ENCODE measurements around the gene PPP2R5C.

PPP2R5C gene

GRCh38 chr14:101884089-101884933 lies 122.8 kb downstream of the PPP2R5C start:
- no peak for DNase-seq

- DNase-seq, result no peak
Measured at GRCh38 chr14:101884934-101885576, 123.5 kb downstream of the PPP2R5C start.

GRCh38 chr14:101887219-101887618 lies 125.7 kb downstream of the PPP2R5C start:
- no peak for DNase-seq

- no peak for DNase-seq
Measured at GRCh38 chr14:101888182-101888581, 126.7 kb downstream of the PPP2R5C start.

- no peak for DNase-seq
Measured at GRCh38 chr14:101889366-101889765, 127.9 kb downstream of the PPP2R5C start.

GRCh38 chr14:101889898-101890297 lies 128.4 kb downstream of the PPP2R5C start:
- peak in 1 of 56 donors; percentile 7 for DNase-seq

GRCh38 chr14:101891471-101891870 lies 130.0 kb downstream of the PPP2R5C start:
- no peak for DNase-seq

- DNase-seq, result no peak
Measured at GRCh38 chr14:101893759-101894158, 132.2 kb downstream of the PPP2R5C start.

GRCh38 chr14:101894365-101895081 lies 133.0 kb downstream of the PPP2R5C start:
- no peak for DNase-seq

- no peak for DNase-seq
Measured at GRCh38 chr14:101895256-101895655, 133.7 kb downstream of the PPP2R5C start.

GRCh38 chr14:101897326-101897725 lies 135.8 kb downstream of the PPP2R5C start:
- no peak for DNase-seq

GRCh38 chr14:101898416-101898815 lies 136.9 kb downstream of the PPP2R5C start:
- DNase-seq, result no peak

GRCh38 chr14:101899263-101899662 lies 137.8 kb downstream of the PPP2R5C start:
- DNase-seq, result peak in 1 of 56 donors; percentile 14

GRCh38 chr14:101900253-101900652 lies 138.7 kb downstream of the PPP2R5C start:
- no peak for DNase-seq

- peak in 54 of 56 donors; percentile 7 to 85 (median 59) for DNase-seq
Measured at GRCh38 chr14:101903111-101903561, 141.6 kb downstream of the PPP2R5C start.

- no peak for DNase-seq
Measured at GRCh38 chr14:101905614-101906013, 144.1 kb downstream of the PPP2R5C start.

GRCh38 chr14:101906645-101907044 lies 145.1 kb downstream of the PPP2R5C start:
- DNase-seq, result no peak

- DNase-seq, result no peak
Measured at GRCh38 chr14:101907619-101908018, 146.1 kb downstream of the PPP2R5C start.

GRCh38 chr14:101908795-101909194 lies 147.3 kb downstream of the PPP2R5C start:
- peak in 1 of 56 donors; percentile 33 for DNase-seq

- no peak for DNase-seq
Measured at GRCh38 chr14:101909371-101910096, 148.0 kb downstream of the PPP2R5C start.

- no peak for DNase-seq
Measured at GRCh38 chr14:101912841-101913240, 151.3 kb downstream of the PPP2R5C start.

Measured in nucleus accumbens (tissue), 56 donors.